Measurements from ENCODE around the gene MUTYH.

The MUTYH gene

DNA sequence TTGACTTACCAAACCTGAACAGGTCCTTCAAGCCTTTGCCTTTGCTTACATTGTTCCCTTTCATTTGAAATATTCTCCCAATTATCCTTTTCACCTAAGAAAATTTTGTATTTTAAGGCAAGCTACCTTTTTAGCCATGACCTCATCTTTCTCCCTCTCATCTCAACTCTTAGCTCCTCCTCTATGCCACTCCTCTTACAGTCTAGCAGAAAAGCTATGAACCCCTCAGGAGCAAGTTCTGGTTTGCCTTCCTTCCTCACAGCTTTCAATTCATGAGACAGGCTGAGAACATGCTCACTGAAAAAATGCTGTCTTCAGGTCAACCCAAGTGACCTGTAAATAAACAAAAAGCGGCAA, 8.3 kb upstream of the MUTYH start:
- no peak for DNase-seq

GRCh38 chr1:45348020-45348419, 7.8 kb upstream of the MUTYH start:
- no peak for DNase-seq

GRCh38 chr1:45346473-45346872, 6.2 kb upstream of the MUTYH start:
- DNase-seq = no peak

- no peak for DNase-seq
These were observed 4.8 kb upstream of the MUTYH start for GRCh38 chr1:45345014-45345413.

DNA sequence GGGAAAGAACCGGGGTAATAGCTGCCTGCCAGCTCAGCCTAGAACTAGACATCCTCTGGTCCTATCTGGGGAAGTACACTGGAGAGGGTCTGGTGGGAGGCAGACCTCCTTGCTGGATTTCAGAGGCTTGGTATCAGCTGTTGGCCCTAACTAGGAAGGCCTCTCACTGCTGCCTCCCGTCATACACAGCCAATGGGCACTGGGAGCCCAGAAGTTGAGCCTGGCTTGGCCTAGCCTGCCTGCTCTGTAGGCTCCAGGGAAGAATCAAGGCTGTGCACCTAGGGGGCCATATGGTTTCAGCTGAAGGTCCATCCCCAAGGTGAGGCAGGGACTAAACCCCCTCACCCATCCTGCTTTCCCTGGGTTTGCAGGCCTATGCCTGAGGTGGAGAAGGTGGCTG, 4.3 kb upstream of the MUTYH start:
- DNase-seq = no peak

DNA sequence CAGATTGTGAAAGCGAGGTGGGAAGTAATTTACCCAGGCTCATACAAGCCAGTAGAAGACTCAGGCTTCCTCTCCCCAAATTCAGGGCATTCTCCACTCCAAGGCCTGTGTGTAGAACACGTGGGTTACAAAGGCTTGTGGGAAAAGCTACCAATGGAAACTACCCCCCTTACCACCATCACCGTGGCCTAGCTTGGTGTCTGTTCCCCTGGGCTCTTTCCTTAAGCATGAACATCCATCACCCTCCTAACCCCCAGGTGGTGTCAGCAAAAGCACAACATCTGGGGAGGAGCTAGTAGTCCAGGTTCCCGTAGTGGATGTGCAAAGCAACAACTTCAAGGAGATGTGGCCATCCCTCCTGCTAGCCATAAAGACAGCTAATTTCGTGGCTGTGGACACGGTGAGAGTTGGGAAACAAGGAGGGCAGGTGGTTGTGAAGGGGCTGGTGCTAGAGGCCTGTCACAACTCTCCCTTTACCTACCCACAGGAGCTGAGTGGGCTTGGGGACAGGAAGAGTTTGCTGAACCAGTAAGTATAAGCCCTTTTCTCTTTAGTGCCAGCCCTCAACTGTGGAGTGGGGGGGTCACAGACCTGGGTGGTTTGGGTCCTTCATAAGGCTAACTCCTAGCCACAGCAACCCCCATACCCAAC, 701 bp upstream of the MUTYH start:
- no peak for DNase-seq

DNA sequence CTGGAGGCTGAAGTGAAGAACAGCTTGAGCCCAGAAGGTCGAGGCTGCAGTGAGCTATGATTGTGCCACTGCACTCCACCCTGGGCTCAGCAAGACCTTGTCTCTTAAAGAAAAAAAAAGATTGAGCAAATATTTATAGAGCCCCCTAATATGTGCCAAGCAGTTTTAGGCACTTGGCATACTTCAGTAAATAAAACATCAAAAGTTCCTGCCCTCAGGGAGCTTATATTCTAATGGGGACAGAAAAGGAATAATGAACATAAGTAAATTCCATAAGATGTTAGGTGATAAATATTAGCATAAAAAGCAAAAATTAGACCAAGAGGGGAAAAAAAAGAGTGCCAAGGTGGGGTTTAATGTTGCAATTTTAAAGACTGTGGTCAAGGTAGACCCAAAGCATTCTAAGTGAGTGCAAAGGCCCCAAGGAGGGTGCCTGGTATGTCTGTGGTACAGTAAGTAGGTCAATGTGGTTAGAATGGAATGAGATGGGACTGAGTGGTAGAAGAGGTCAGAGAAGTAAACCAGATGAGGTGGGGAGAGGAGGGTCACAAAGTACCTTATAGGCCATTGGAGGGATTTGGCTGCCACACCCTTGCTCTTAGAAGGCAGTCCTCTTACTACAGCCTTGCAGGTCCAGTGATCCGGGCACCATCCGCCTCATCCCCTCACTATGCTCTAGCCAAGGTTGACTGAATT, 2.5 kb downstream of the MUTYH start:
- no peak for DNase-seq

DNA sequence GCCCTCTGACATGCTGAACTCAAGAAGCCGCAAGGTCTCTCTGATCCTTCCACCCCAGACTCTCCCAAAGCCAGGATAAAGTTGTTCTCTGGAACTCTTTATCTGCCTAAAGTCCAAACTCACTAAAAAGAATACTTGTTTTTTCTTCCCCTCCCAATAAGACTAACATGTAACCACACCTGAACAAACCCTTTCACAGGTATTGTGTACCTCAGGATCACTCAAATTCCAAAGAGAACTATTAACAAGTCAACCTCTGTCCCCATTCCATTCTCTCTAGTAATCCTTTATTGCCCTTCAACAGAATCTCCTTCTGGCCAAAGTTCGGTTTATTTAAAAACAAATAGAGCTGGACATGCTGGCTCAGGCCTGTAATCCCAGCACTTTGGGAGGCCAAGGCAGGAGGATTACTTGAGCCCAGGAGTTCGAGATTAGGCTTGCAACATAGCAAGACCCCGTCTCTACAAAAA, 4.3 kb downstream of the MUTYH start:
- DNase-seq = no peak

GRCh38 chr1:45334308-45335245, 5.7 kb downstream of the MUTYH start:
- DNase-seq = no peak

GRCh38 chr1:45332346-45332720, 7.9 kb downstream of the MUTYH start:
- DNase-seq = no peak

DNA sequence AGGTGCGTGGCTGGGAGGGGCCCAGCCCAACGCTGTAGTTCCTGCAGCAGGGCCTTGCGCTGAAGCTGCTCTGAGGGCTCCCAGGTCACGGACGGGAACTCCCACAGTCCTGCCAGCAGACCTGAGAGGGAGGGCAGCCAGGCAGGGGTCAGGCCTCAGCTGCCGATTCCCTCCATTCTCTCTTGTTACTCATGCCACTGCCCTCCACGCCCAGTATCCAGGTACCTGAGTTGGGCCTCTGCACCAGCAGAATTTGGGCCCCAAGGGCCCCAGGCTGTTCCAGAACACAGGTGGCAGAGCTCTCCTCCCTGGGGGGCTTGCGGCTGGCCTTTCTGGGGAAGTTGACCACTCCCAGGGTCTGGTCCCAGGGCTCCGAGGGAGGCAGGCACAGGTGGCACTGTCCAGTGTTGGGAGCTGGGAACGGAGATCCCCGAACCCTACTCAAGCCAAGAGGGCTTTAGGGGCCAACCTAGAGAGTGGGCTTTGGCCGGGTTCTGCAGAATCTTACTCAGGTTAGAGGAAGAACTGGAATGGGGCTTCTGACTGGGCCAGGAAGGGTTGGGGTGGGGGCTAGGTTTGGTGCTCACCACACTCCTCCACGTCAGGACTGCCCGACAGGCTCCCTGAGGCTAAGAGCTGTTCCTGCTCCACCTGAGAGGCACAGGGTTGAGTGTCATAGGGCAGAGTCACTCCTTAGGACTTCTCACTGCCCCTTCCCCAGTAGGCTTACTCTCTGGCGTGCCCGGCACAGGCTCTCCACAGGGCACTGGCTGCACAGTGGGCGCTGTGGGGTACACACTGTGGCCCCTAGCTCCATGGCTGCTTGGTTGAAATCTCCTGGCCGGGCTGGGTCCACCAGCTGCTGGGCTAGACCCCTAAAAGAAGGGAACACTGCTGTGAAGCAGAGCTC, 8.5 kb downstream of the MUTYH start:
- DNase-seq = no peak

DNA sequence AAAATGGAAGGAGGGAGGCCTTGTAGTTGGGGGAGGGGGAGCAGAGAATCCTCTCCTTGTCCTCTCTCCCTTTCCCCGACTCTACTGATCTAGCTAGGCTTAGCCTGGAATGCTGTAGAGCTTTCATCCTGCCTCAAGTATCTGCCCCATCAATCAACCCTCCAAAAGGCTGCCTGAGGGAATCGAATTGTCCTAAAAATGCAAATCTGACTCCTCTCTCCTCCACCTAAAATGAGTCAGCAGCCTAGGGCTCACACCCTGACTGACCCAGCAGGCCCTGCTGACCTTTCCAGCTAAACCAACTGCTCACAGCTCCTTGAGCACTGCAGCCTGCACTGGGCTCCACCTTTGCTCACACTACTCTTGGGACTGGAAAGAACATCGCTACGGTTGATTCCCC, 10.8 kb downstream of the MUTYH start:
- DNase-seq = no peak

DNA sequence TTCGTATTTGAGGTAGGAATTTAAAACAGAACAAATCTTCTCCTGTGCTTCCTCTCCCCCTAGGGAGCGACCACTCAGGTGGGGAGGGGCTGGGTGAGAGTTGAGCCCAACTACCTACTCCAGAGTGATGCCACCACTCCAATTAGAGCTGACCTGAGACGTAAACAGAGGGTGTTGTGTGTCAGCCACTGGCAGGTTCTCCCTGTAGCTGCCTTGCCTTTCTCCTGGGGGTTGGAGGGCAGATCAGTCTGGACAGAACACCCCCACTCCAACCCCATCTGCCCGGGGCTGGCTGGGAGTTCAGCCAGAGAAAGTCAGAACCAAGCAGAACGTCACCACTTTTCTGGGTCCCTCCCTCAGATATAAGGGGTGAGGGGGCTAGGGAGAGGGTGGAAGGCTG, 11.6 kb downstream of the MUTYH start:
- DNase-seq = no peak

DNA sequence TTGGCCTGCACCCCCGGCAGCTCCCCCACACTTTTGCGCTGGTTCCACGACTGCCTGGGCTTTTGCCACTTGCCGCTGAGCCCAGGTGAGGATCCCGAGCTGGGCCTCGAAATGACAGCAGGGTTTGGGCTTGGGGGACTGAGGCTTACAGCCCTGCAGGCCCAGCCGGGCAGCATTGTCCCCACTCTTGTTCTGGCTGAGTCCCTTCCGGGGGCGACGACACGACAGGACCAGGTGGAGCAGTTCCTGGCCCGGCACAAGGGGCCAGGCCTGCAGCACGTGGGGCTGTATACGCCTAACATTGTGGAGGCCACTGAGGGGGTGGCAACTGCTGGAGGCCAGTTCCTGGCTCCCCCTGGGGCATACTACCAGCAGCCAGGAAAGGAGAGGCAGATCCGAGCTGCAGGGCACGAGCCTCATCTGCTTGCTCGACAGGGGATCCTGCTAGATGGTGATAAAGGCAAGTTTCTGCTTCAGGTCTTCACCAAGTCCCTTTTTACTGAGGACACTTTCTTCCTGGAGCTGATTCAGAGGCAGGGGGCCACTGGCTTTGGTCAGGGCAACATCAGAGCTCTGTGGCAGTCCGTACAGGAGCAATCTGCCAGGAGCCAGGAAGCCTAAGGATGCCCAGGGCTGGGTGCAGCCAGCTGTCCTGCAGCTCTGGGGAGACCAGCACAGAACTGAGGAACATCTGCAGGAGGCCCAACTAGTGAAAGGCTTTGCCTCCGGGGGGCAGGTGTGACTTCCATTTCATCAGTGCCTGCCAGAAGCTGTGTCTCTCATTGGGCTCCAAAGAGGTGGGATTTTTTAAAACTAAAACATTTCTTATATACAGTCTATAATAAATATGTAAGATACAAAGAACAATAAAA, 12.4 kb downstream of the MUTYH start:
- DNase-seq = no peak

DNA sequence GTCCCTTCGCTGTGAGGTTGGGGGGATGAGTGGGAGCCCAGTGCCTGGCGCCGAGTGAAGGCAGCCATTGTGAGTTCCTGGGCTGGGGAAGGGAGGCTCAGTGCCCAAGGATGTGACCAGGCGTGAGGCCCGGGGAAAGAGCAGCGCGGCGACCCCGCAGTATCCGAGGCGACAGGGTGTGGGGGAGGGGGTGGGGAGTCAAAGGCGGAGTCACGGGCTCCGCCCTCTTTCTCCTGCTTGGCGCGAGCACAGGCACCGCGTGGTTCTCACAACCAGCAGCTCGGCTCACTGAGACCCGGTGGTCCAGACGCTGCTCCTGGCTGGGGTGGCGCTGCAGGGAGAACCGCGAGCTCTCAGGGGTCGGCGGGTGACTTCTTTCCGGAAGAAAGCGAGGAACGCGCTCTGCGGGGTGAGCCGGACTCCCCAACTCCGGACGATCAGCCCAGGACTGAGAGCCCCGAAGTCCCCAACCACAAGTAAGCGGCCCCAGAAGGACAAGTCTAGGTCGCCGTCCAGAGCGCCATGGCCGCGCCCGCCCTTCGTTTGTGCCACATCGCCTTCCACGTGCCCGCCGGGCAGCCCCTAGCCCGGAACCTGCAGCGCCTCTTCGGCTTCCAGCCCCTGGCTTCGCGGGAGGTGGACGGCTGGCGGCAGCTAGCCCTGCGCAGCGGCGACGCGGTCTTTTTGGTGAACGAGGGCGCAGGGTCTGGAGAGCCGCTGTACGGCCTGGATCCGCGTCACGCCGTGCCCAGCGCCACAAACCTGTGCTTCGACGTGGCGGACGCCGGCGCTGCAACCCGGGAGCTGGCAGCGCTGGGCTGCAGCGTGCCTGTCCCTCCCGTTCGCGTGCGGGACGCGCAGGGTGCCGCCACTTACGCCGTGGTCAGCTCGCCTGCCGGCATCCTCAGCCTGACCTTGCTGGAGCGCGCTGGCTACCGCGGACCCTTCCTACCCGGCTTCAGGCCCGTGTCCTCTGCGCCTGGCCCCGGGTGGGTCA, 13.3 kb downstream of the MUTYH start, which contains the start of gene HPDL:
Gene HPDL (plus strand): TSS at position 269 of the 997 bp plus-strand sequence. CDS start 254 bp downstream, at position 523.
- peak in 3 of 4 experiments; percentile 22 to 55 (median 37) for DNase-seq

DNA sequence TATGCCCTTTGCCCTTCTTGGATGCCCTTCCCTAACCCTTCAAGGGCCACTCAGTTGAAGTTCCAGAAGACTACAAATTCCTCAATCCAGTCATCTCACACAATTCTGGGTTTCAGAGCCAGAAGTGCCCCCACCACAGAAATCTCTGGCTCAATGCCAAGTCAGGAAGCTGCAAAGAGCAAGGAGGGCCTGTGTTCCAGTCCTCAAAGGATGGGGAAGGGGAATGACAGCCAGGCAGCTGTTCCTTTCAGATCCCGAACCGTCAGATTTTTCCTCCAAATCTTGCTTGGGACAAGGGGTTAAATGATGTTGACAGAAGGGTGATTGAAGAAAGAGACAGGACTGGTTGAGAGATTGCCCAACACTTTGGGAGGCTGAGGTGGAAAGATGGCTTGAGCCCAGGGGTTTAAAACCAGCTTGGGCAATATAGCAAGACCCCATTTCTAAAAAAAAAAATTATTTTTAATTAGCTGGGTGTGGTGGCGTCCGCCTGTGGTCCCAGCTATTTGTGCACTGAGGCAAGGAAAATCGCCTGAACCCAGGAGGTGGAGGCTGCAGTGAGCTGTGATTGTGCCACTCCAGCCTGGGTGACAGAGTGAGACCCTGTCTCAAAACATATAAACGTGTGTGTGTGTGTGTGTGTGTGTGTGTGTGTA, 14.3 kb downstream of the MUTYH start:
- DNase-seq = no peak

- DNase-seq = no peak
These were observed 17.7 kb downstream of the MUTYH start for GRCh38 chr1:45322486-45323040.

GRCh38 chr1:45321444-45321843, 18.8 kb downstream of the MUTYH start:
- DNase-seq = no peak

DNA sequence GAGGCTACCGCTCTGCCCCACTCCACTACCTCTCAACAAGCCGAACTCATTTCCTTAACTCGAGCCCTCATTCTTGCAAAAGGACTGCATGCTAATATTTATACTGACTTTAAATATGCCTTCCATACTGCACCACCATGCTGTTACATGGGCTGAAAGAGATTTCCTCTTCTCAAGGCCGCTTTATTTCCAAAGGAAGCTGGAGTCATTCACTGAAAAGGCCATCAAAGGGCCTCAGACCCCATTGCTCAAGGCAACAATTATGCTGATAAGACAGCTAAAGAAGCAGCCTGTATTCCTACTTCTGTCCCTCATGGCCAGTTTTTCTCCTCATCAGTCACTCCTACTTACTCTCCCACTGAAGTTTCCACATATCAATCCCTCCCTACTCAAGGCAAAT, 20.5 kb downstream of the MUTYH start:
- no peak for DNase-seq
